NAMALWA (cell line): ENCODE results near the gene OLA1.

Experiments used
- DNase-seq: peaks from one replicate; pipeline ENCODE4 v3.0.0-alpha.2; 2015; ENCODE audit warnings: low spot score

Gene OLA1

DNA sequence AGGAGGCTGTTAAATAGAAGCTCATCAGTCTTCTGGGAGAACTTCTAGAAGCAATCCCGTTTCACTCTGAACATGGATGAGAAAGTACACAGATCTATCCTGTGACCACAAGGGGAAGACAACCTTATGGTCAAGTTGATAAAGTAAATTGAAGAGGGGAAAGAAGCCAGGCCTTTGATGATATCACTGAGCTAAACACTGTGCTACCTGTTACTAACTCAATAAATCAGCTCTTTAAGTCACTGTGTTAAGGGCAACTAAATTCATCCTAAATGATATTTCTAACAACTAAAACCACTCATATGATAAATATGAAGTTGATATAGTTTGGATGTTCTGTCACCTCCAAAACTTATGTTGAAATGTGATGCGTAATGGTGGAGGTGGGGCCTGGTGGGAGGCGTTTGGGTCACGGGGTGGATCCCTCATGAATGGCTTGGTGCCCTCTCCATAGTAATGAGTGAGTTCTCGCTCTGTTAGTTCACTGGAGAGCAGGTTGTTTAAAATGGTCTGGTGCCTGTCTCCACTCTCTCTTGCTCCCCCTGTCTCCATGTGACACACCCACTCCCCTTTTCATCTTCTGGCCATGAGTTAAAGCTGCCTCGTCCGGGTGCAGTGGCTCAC lies 23.6 kb downstream of the OLA1 start:
- no peak for DNase-seq

DNA sequence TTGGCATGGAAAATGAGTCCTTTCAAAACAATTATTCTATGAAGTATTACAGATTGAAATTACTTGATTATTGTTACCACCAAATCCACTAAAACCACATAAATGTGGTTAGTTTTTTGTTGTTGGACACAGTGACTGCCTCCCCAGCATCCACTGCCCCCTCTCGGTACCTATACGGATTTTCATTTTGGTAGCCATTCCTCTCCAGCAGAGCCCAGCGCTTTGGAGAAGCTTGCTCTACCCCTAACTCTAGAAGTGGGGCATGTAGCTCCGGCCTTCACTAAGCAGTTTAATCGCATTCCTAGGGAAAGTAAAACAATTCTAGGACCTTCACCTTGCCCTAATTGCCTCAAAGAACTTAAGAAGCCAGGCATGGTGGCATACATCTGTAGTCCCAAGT lies 24.2 kb downstream of the OLA1 start:
- no peak for DNase-seq

DNA sequence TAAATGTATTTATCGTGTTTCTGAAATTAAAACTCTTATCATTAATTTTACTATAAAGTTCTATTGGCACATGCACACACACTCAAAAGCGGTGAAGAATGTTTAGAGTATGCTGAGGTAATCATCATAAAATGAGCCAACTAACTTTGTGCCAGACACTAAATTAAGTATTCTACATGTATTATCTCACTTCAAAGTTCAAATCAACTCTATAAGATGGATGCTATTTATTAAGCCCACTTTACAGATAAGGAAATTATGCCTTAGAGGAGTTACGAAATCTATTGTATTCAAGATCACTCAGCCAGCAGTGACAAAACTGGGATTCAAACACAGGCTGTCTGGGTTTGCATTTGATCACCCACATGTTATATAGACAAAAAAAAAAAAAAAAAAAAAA lies 24.9 kb downstream of the OLA1 start:
- no peak for DNase-seq

DNA sequence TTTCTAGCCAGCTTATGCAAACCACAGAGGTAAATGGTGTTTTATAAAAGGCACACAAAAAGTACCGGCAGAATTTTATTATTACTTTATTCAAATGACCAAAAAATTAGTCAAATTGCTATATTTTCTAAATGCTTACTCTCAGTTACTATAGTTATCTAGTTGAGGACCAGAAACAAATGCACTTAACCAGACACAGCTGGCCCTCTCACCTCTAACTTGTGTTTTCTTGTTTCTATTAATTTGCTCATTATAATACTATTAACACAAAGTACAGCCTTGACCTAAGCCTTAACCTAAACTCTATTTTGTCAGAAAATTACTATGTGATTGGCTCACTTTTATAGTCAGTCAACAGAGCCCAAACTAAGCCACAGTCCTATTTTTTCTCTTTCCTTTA lies 26.2 kb downstream of the OLA1 start:
- DNase-seq, result no peak

DNA sequence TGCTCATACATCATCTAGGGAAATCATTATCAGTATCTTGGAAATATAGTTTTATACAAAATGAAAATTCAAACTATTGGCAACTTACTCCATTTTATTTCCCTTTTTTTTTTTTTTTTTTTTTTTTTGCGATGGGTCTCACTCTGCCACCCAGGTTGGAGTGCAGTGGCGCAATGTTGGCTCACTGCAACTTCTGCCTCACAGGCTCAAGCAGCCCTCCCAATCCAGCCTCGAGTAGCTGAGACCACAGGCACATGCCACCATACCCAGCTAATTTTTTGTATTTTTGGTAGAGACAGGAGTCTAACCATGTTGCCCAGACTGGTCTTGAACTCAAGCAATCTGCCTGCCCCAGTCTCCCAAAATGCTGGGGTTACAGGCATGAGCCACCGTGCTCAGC lies 29.0 kb downstream of the OLA1 start:
- DNase-seq, result no peak

DNA sequence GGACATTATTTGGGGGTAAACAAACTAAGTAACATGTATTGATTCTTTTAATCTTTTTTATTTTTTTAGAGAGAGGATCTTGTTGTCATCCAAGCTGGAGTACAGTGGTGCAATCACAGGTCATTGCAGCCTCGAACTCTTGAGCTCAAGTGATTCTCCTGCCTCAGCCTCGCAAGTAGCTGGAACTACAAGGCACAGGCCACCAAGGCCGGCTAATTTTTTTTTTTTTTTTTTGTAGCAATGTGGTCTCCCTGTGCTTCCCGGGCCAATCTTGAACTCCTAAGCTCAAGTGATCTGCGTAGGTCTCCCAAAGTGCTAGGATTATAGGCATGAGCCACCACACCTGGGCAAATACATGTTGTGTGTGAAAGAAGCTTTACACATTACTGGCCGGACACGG lies 29.6 kb downstream of the OLA1 start:
- DNase-seq, result no peak

DNA sequence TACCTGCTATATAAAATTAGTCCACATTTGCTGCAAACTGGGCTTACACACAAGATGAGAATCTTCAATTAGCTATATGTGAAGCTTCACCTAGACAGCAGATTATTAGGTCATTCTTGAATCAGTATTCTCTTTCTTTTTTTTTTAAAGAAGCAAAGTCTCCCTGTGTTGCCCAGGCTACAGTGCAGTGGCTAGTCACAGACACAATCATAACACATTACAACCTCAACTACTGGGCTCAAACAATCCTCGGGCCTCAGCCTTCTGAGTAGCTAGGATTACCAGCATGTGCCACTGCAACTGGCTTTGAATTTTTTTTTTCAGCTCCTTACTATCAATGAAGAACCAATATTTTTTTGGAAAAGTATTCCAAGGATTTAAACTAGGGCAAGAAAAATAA lies 30.5 kb downstream of the OLA1 start:
- DNase-seq, result no peak

DNA sequence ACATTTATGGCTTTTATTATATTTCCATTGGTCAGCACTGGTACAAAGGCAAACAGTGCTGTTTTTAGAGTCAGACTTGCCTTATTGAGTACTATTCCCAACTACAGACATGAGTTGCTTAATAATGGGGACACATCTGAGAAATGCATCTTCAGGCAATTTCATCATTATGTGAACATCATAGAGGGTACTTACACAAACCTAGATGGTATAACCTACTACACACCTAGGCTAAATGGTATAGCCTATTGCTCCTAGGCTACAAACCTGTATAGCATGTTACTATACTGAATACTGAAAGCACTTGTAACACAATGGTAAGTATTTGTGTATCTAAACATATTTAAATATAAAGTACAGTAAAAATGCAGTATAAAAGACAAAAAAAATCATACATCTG lies 36.4 kb downstream of the OLA1 start:
- DNase-seq, result no peak

DNA sequence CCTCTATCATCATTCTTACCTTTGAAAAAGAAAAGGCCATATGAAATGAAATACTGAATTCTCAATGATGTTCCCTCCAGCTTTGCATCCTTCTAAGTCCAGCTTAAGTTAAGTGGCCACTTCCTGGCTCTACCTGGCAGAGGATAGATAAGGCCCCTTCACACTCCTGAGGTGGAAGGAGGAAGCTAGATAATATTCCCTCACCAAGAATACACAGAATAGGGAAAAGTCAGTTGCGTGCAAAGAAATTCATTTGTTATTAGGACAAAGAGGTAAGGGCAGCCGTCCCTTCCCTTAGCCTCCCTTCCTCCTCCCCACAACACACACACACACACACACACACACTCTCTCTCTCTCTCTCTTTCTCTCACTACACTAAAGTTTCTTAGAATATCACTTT lies 37.5 kb downstream of the OLA1 start:
- DNase-seq, result no peak

DNA sequence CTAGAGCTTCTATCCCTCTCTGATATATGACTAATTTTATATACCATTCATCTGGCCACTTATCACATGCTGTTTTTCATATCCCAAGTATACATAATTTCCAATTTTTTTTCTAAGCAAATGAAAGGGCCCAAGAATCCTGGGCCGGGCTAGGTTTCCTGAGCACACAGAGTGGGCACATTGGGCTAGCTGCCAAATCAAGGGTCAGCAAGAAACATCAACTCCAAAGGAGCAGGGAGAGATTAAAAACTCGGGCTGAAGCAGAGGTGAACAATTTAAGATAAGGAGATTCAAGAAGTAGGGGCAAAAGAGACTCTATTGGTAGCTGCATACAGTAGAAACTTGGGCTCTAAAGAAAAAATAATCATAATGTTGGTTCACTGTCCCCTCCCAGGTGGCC lies 39.0 kb downstream of the OLA1 start:
- DNase-seq, result no peak

DNA sequence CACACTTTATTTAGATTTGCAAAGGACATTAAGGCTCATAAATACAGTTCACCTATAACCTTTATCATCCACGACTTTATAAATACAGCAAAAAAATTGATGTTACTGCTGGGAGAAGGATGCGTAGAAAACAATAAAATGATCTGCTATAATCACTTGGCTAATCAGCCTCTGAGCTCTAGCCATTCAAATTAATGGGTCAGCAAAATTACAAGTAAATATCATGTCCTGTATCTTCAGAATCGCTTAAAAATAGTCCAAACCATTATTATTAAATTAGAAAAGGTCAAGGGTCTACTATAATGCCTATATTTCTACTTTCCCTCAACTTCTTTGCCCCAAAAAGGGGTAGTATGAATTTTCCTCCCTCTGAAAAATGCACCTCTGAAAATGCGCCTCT lies 40.3 kb downstream of the OLA1 start:
- DNase-seq, result no peak

DNA sequence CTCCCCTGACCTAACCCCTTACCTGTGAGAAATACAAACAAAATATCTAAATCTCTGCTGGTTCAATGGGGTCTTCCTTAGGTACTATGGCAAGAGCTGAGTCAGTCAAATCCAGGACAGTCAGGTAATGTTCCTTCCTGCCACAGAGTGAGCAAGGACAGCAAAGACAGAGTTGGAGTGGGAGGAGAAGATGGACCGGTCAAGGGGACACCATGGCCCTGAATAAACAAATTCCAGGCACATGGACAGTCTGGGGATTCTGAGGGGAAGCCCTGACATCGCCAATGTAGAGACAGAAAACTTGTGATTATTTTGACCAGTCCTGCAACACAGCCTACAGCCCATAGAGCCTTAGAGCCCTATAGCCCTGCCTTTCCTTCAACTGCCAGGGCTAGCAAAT lies 42.8 kb downstream of the OLA1 start:
- DNase-seq, result no peak

DNA sequence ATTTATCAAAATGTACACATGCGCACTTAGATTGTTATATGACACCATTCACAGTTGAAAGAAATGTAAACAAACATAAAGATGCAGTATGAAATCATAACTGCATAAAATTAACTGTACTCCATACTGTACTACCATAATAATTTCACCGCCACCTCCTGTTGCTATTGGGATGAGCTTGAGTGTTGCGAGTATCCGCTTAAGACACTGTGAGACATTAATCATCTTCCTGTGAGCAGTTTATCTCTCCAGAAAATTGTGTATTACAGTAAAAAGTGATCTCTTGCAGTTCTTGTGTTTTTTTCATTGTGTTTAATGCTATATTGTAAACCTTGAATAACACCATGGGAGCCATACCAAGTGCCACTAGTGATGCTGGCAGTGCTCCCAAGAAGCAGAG lies 46.1 kb downstream of the OLA1 start:
- no peak for DNase-seq

DNA sequence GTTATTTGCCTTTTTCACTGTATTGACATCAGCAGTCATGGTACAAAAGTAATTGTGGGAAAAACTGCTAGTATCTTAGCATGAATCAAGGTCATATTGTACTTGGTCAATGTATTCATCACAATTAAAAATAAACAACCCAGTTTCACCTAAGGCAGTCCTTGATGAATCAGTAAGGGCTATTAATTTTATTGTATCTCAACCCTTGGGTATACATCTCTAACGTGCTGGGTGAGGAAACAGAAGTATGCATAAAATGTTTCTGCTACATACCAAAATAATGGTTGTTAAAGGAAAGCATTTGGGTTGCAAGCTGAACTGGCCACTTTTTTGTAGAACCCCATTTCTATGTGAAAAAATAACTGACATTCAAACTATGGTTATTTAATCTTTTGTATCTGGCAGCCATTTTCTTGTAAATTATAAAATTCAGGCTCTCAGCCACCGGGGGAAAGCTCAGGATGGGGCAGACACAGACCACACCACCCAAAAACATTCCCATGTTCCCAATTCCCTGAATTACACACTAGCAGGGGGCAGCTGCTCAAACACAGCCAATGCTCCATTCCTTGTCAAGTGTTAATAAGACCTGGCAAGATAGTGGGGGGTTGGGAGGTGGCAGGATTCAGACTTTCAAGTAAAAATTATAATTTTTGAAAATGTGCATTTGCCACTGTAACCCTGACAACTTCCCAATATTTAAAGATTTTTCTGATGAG lies 49.3 kb downstream of the OLA1 start:
- DNase-seq, result no peak

DNA sequence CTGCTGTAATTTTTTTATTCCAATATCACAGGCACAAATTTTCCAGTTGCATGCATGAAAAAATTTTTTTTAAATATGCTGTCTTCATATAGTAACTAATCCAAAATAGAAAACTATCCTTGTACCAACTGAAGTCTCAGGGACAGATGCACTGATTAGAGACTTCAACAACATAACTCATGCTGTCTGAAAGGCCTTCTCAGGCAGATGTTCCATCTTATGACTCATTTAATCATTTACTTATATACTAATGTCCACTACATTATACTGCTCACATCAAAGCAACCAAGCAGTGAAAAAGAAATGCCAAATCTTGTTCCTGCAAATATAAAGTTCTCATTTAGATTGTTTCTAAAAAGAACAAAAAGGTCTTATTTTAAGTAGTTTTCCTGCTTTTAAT lies 53.1 kb downstream of the OLA1 start:
- no peak for DNase-seq

DNA sequence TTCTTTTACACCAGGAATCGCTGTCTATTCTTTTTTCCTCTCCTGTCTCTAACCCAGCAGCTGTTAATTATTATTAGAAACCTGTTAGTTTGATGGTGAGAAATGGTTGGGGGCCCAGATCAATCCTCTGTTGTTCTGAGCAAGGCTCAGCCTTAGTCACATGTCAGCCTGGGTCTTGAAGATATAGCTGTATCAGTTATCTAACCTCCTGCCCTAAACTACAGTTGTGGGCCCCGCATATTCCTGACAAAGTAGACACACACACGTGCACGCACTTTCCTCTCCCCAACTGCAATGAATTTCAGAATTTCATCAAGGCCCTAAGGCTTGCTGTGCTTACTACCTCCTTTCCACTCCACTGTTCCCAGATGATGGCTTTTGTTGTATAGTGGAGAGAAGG lies 54.6 kb downstream of the OLA1 start:
- DNase-seq, result no peak

DNA sequence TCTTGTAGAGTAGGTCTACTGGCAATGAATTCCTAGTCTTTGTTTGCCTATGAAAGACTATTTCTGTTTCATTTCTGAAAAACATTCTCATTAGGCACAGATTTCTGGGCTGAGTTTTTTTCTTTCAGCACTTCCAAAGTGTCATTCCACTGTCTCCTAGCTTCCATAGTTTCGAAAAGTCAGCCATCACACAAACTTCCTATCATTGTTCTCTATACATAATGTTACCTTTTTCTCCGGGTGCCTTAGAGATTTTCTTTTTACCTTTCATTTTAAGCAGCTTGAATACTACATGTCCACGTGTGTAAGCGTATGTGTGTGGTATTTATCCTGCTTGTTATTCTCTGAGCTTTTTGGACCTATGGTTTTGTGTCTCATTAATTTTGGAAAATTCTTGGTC lies 55.7 kb downstream of the OLA1 start:
- no peak for DNase-seq

DNA sequence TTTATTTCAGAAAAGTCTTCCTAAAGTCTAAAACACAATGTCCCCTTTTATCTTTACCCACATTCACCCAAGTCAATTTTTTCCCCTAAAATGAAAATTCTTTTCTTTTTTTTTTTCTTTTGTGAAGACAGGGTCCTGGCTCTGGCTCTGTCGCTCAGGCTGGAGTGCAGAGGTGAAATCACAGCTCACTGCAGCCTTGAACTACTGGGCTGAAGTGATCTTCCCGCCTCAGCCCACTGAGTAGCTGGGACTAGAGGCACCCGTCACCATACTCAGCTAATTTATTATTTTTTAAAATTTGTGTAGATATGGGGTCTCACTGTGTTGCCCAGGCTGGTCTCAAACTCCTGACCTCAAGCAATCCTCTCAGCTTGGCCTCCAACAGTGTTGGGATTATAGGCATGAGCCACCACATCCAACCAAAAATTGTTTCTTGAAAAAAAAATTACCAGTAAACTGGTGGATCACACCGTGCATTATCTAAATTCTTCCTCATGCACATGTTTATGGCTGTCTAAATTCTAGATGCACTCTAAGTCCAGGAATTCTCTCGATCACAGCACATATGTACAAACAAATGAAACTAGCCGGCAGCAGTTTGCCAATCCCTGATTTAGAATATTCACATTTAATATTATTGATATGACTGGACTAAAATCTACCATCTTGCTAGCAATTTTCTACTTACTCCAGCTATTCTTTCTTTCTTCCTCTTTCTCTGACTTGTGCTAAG lies 56.8 kb downstream of the OLA1 start:
- DNase-seq, result no peak

DNA sequence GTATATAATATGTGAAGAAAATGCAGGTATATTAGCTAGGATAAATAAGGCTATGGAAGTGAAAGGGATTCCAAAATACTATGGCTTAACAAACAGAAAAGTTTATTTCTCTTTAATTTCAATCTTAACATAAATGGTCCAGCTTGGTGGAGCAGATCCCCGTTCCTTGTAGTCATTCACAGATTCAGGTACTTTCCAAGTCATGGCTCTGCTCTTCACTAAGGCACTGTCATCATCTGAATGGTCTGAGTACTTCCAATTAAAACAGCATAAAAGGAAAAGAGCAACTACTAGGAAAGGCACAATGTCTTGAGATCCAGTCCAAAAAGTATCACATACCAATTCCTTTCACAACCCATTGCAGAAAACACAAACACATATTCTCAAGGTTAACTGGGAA lies 63.4 kb downstream of the OLA1 start:
- no peak for DNase-seq

DNA sequence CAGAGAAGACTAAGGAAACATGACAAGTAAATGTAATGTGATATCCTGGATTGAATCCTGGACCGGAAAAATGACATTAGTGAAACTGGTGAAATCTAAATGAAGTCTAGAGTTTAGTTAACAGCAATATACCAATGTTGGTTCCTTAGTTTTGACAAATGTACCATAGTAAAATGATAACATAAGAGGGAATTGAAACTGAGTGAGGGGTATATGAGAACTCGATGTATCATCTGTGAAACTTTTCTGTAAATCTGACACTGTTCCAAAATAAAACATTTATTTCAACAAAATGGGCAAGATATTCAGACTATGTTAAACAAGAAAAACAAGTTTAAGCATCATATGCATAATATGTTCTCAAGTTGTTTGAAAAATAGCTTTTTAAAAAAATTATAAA lies 63.8 kb downstream of the OLA1 start:
- DNase-seq, result no peak

DNA sequence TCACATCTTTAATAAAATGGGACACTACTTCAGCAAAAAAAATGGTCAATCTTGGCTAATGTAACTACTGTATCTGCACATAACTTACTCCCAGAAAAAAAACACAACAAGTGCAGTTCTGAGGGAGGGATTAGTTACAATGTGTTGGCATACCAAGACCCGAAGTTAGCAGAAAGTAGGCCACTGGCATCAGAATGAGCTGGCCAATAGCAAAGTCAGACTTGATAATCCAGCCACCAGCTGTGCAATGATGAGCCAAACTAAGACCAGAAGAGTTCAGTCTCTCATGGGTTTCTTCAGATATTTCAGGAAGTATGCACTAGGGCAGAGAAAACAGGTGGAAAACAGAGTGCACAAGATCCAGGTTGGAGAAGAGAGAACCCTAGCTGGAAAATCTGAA lies 65.3 kb downstream of the OLA1 start:
- DNase-seq, result no peak

DNA sequence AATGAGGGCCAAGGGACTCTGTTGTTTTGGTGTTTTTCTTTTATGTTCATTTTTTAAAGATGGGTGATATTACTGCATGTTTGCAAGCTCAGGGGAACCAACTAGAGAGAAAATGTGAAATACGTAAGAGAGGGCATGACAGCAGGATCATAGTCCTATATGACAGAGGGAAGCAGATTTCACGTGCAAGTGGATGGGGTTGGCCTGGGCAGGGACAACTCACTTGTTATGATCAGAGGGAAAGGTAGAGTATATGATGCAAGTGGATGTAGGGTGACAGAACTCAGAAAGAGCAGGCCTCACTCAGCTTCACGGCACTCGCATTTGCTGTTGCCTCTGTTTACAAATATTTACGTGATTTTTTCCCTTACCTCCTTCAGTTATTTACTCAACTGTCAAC lies 67.0 kb downstream of the OLA1 start:
- DNase-seq, result no peak

DNA sequence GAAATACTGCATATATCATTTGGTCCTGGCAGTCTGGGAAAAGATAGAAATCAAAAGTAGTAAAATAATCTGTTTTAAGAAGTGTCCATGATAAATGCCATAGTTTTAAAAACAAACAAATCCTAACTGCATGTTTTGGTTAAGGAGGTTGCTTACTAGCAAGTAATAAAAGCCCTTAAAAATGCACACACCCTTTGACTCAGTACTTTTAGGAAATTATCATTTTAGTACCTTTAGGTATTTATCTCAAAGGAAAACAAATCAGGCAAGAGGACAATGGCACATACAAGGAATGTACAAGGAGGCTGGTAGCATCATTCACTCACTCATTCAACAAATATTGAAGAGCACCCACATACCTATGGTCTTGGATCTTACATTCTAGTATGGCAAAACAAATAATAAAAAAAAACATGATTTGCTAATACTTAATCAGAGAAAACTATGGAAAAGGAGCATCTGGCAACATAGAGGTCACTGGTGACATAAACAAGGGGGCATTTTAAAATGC lies 67.6 kb downstream of the OLA1 start:
- no peak for DNase-seq
